ENCODE results near the gene RIPPLY1. TPM values are rescaled to one million over a fixed set of nuclear protein-coding genes. Genes with fewer than 3 reads are reported as not detected.

RIPPLY1 gene
- polyA plus RNA-seq, 1 of the 3 experiments (the other 2 are of a cell fraction), result 0.08 TPM

DNA sequence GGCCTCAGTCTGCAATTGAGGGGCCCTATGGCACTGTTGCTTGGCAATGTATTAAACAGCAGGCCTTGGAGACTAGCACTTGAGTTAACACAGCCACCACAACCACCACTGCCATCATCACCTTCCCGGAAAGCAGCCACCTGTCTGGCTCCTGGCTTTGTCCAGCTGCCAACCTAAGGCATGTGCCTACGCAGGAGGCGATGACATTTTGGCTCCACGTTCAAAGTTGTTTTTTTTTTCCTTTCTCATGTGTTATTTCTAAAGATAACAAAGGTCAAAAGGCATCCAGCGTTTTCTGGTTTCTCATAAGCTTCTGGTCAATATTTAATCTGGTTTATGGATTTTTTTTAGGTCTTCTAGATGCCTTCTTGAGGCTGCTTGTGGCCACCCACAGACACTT lies 24.6 kb upstream of the RIPPLY1 start:
- H3K9ac ChIP-seq, result no peak overlapping the region
- H3K4me2 ChIP-seq, result no peak overlapping the region
- no peak overlapping the region for H2AFZ ChIP-seq (ENCODE audit: low read depth)
- ChIA-PET CTCF (interaction anchor here (0.7 kb wide), 1 partner anchor 34 kb away, joined by 3 read pairs; no protein-coding TSS in a partner anchor), POLR2A (no interaction called here)
- H3K36me3 ChIP-seq (replicated peaks in 1 of 2; ENCODE audit: control insufficient read depth in 1 of 2, insufficient read depth in 2 of 2, low read length in 1 of 2), result no peaks in the 10 kb centered on the region
- H3K4me1 ChIP-seq (ENCODE audit: control insufficient read depth in 1 of 2, insufficient read depth in 2 of 2, low read depth in 1 of 2, low read length in 1 of 2), result no peaks in the 10 kb centered on the region
- DNase-seq, result no peak
- no peaks in the 10 kb centered on the region for H3K9me3 ChIP-seq
- no peak overlapping the region for H3K27ac ChIP-seq (ENCODE audit: low read depth in 2 of 2, low read length in 1 of 2)
- no peak overlapping the region for H3K4me3 ChIP-seq (ENCODE audit: low read depth in 2 of 2, low read length in 1 of 2)
- 29% methylated on average over 5 of the region's 5 CpGs for WGBS (ENCODE audit: low lambda C conversion rate)
- H3K9me2 ChIP-seq, result no peaks in the 10 kb centered on the region
- no peaks in the 10 kb centered on the region for H3K79me2 ChIP-seq (ENCODE audit: insufficient read depth)
- no peaks in the 10 kb centered on the region for H4K20me1 ChIP-seq (ENCODE audit: insufficient read depth)
- no peaks in the 10 kb centered on the region for H3F3A ChIP-seq (replicated peaks; ENCODE audit: insufficient read depth)
- H3K27me3 ChIP-seq (ENCODE audit: insufficient read depth), result peaks cover 11% of the 10 kb centered on the region; the same call in 1 of the 2 replicates
- no peak for TF ChIP-seq MXI1 (IDR thresholded peaks at IDR 0.05; ENCODE audit: low read depth, low read length)
- TF ChIP-seq TAF1 (IDR thresholded peaks at IDR 0.05; ENCODE audit: borderline replicate concordance, low read depth, low read length), result no peak
- TF ChIP-seq, protein P1, sequence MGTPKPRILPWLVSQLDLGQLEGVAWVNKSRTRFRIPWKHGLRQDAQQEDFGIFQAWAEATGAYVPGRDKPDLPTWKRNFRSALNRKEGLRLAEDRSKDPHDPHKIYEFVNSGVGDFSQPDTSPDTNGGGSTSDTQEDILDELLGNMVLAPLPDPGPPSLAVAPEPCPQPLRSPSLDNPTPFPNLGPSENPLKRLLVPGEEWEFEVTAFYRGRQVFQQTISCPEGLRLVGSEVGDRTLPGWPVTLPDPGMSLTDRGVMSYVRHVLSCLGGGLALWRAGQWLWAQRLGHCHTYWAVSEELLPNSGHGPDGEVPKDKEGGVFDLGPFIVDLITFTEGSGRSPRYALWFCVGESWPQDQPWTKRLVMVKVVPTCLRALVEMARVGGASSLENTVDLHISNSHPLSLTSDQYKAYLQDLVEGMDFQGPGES (IDR thresholded peaks at IDR 0.05; ENCODE audit: low read depth, low read length), result no peak
- TF ChIP-seq NRF1 (IDR thresholded peaks at IDR 0.05; ENCODE audit: low read depth, low read length), result no peak
- no peak for TF ChIP-seq TEAD4 (IDR thresholded peaks at IDR 0.05; ENCODE audit: borderline replicate concordance, insufficient read depth)
- TF ChIP-seq GATA2 (CRISPR knock-in tag; IDR thresholded peaks at IDR 0.05), result no peak
- no peak for TF ChIP-seq SMC3 (IDR thresholded peaks at IDR 0.05; ENCODE audit: low read depth, low read length)

DNA sequence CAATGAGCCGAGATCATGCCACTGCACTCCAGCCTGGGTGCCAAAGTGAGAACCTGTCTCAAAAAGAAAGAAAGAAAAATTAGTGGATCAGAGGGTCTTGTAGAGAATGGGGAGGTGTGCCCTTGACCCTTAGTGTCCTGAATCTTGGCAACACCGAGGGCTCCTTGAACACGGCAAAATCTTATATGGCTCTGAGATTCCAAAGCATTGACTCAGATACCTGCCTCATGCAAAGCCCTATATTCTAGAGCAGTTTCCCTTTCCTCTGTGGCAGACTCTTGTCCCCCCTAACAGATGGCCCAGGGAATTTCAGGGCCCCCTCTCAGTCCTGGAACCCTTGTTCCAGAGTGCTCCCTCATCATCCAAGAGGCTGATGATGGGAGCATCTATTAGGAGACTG lies 23.9 kb upstream of the RIPPLY1 start:
- Histone ChIP-seq H3K36me3 (replicated peaks in 1 of 2; ENCODE audit: control insufficient read depth in 1 of 2, insufficient read depth in 2 of 2, low read length in 1 of 2) (no peaks in the 10 kb centered on the region), H3K4me3 (ENCODE audit: low read depth in 2 of 2, low read length in 1 of 2) (no peak overlapping the region), H3K79me2 (ENCODE audit: insufficient read depth) (no peaks in the 10 kb centered on the region), H2AFZ (ENCODE audit: low read depth) (no peak overlapping the region), H3K9me2 (no peaks in the 10 kb centered on the region), H3K4me1 (ENCODE audit: control insufficient read depth in 1 of 2, insufficient read depth in 2 of 2, low read depth in 1 of 2, low read length in 1 of 2) (no peaks in the 10 kb centered on the region), H4K20me1 (ENCODE audit: insufficient read depth) (no peaks in the 10 kb centered on the region), H3K9me3 (no peaks in the 10 kb centered on the region), H3F3A (replicated peaks; ENCODE audit: insufficient read depth) (no peaks in the 10 kb centered on the region), H3K27me3 (ENCODE audit: insufficient read depth) (peaks cover 5% of the 10 kb centered on the region; the same call in 1 of the 2 replicates), H3K4me2 (no peak overlapping the region), H3K27ac (ENCODE audit: low read depth in 2 of 2, low read length in 1 of 2) (no peak overlapping the region), H3K9ac (no peak overlapping the region)
- 30% methylated on average over 3 of the region's 3 CpGs for WGBS (ENCODE audit: low lambda C conversion rate)
- POLR2A ChIA-PET, result no interaction called here
- TF ChIP-seq GATA2 (CRISPR knock-in tag; IDR thresholded peaks at IDR 0.05) (no peak), JUND (IDR thresholded peaks at IDR 0.05) (no peak), EZH2phosphoT487 (IDR thresholded peaks at IDR 0.05; ENCODE audit: borderline replicate concordance, low read depth) (no peak), NRF1 (IDR thresholded peaks at IDR 0.05; ENCODE audit: low read depth, low read length) (no peak), SIN3A (IDR thresholded peaks at IDR 0.05; ENCODE audit: borderline replicate concordance, low read depth, low read length) (no peak), MEF2A (IDR thresholded peaks at IDR 0.05; ENCODE audit: borderline replicate concordance, low read depth) (no peak), RFX5 (IDR thresholded peaks at IDR 0.05; ENCODE audit: low read length) (no peak), SMC3 (IDR thresholded peaks at IDR 0.05; ENCODE audit: low read depth, low read length) (no peak), RXRA (IDR thresholded peaks at IDR 0.05; ENCODE audit: borderline replicate concordance, low read depth) (no peak), MXI1 (IDR thresholded peaks at IDR 0.05; ENCODE audit: low read depth, low read length) (no peak), TAF1 (IDR thresholded peaks at IDR 0.05; ENCODE audit: borderline replicate concordance, low read depth, low read length) (no peak), CHD2 (IDR thresholded peaks at IDR 0.05; ENCODE audit: low read length, partially characterized antibody) (no peak), TCF12 (IDR thresholded peaks at IDR 0.05) (no peak), POLR2AphosphoS5 (IDR thresholded peaks at IDR 0.05; ENCODE audit: low read depth, low read length) (no peak), EP300 (IDR thresholded peaks at IDR 0.05; ENCODE audit: borderline replicate concordance in 1 of 2, low read depth in 1 of 2, low read length in 1 of 2) (no peak), TEAD4 (IDR thresholded peaks at IDR 0.05; ENCODE audit: borderline replicate concordance, insufficient read depth) (no peak), RAD21 (IDR thresholded peaks at IDR 0.05; ENCODE audit: low read length) (no peak)
- TF ChIP-seq, protein P2, sequence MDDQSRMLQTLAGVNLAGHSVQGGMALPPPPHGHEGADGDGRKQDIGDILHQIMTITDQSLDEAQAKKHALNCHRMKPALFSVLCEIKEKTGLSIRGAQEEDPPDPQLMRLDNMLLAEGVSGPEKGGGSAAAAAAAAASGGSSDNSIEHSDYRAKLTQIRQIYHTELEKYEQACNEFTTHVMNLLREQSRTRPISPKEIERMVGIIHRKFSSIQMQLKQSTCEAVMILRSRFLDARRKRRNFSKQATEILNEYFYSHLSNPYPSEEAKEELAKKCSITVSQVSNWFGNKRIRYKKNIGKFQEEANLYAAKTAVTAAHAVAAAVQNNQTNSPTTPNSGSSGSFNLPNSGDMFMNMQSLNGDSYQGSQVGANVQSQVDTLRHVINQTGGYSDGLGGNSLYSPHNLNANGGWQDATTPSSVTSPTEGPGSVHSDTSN (IDR thresholded peaks at IDR 0.05), result no peak
- TF ChIP-seq, protein P3, sequence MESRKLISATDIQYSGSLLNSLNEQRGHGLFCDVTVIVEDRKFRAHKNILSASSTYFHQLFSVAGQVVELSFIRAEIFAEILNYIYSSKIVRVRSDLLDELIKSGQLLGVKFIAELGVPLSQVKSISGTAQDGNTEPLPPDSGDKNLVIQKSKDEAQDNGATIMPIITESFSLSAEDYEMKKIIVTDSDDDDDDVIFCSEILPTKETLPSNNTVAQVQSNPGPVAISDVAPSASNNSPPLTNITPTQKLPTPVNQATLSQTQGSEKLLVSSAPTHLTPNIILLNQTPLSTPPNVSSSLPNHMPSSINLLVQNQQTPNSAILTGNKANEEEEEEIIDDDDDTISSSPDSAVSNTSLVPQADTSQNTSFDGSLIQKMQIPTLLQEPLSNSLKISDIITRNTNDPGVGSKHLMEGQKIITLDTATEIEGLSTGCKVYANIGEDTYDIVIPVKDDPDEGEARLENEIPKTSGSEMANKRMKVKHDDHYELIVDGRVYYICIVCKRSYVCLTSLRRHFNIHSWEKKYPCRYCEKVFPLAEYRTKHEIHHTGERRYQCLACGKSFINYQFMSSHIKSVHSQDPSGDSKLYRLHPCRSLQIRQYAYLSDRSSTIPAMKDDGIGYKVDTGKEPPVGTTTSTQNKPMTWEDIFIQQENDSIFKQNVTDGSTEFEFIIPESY (IDR thresholded peaks at IDR 0.05; ENCODE audit: borderline replicate concordance, low read depth), result no peak
- TF ChIP-seq, protein P4, sequence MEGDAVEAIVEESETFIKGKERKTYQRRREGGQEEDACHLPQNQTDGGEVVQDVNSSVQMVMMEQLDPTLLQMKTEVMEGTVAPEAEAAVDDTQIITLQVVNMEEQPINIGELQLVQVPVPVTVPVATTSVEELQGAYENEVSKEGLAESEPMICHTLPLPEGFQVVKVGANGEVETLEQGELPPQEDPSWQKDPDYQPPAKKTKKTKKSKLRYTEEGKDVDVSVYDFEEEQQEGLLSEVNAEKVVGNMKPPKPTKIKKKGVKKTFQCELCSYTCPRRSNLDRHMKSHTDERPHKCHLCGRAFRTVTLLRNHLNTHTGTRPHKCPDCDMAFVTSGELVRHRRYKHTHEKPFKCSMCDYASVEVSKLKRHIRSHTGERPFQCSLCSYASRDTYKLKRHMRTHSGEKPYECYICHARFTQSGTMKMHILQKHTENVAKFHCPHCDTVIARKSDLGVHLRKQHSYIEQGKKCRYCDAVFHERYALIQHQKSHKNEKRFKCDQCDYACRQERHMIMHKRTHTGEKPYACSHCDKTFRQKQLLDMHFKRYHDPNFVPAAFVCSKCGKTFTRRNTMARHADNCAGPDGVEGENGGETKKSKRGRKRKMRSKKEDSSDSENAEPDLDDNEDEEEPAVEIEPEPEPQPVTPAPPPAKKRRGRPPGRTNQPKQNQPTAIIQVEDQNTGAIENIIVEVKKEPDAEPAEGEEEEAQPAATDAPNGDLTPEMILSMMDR (IDR thresholded peaks at IDR 0.05), result no peak
- CTCF ChIA-PET, result no interaction called here
- DNase-seq, result no peak

Data from SK-N-SH (cell line).